Anterior cingulate cortex (tissue), 58 donors: ENCODE results near the gene MTFR2.
A peak's percentile ranks its signal among the peaks of the same experiment; 100 is the strongest.
"Not testable (repeated sequence)": the region's sequence is repeated elsewhere in the genome, so short reads cannot be mapped to it uniquely, and the experiment has no call there.

Source experiments
- DNase-seq, 58 donors: peaks; one replicate each; lab custom pipeline; 2025; lab: John Stamatoyannopoulos, UW

Gene MTFR2

DNA sequence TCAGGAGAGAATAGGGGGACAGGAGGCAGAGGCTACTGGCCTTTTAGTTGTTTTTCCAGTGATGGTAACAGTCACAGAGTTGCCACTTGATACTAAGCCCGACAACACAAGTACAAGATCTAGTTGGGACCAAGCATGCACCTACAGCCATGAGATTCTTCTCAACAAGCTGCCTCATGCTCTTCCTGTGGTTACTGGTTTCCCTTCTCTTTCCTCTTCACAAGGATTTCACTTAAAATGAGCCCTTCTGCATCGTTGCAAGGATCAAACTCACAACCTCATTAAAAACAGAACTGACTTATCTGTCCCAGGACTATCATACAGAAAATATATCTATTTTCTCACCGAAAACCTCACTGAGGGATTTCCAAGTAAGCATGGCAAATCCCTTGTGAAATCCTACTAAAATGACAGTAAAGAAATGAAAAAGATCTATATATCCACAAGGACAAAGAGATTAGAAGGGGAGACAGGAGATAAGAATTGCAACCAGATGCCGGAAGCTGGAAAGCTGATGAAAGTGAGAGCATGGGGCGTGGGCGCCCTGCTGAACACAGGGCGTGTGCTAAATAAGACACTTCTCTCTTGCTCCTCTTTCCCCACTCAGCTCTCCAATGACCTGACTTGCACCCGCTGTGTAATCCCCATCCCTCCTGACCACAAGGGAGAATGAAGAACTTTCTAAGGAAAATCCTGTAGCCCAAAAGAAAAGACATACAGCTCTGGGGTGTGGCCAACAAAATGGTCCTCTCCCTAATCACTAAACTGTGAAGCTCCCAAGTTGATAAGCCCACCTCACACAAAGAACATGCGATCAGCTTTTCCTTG lies 13.4 kb downstream of the MTFR2 start:
- DNase-seq = no peak

DNA sequence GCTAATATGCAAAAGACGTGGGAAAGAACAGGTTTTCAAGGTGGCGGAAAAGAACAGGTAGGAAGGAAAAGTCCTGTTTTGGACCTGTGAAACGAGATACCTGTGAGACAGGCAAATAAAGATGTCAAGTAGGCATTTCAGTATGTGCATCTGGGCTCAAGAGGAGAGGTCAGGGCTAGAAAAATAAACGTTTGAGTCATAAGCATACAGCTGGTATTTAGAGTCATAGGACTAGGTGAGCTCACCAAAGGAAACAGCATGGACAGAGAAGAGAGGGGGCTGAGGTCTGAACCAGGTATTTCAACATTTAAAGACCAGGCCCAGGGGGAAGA lies 14.9 kb downstream of the MTFR2 start:
- DNase-seq = no peak

DNA sequence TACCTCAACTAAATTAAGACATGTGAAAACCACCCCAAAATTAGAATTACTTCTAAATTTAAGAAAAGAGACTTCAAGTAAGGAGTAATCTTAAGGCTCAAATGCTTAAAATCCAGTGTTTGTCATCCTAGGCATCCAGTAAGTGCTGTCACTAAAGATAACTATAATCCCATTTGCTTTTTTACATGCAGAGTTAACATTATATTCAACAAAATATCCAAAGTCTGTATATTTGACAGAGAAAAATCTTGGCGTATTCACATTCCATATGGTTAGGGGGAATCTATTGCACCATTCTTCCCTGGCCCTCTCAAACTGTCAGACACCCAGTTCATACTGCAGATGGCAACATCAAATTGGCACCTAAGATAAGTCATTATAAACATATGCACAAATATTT lies 17.4 kb downstream of the MTFR2 start:
- no peak for DNase-seq

DNA sequence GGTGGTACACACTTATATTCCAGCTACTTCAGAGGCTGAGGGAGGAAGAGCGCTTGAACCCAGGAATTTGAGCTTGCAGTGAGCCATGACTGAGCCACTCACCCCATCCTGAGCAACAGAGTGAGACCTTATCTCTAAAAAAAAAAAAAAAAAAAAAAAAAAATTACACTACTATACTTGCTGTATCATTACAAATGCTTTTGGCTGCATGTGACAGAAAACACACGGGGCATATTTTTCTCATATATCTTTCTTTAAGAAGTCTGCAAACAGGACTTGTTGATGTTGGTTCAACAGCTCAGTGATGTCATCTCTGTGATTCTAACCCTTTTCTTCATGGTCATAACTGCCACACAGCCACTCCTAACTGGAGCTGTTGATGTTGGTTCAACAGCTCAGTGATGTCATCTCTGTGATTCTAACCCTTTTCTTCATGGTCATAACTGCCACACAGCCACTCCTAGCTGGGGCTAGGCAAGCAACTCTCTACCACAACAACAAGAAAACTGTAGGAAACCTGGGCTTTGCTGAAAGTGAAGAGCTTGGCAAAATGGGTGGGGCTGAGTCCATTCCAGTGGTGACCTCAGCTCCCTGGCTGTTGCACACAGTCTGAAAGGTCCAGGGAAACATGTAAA lies 19.8 kb downstream of the MTFR2 start:
- no peak for DNase-seq

DNA sequence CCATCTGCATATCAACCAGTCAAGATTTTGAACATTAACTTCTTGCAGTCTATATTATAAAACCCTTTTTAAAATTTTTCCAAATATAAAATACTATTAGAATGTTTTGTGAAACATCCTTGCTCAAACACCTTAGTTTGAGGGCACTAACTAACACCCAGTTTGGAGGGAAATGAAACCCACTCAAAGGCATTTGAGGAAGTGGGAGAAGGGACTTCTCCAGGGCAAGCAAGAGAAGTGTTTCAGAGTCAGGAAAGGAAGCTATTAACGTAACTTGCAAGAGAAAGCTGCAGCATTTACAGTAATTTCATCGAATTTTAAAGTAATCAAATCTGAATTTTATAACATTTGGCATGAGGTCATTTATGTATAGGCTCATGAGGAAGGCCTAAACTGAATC lies 21.3 kb downstream of the MTFR2 start:
- DNase-seq = peak in 2 of 58 donors; percentile 2 to 11

DNA sequence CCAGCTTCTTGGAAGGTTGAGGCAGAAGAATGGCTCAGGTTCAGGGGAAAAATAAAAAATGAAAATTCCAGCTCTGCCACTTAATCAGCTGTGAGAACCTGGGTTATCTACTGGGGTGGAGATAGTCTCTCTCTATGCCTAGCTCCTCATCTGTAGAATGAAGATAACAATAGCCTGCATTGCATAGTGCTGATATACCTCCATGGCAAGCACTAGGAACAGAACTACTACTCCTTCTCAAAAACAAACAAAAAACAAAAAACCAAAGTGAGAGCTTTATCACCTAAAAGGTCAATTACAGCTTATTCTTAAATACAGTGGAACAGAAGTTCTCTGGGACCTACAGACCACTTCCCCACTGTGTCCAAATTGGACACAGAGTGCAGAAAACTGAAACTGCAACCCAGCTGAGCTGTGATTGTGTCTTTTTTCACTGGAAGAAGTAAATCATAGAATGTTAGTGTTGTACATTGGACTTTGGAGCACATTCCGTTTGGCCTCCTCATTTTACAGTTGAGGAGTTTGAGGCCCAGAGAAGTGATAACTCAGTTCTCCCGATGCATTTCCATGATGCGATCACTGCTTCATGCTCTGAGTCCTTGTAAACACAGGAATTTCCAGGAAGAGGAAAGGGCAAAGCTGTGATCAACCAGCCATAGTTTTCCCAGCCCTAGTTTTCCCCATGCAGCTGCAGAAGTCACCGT lies 23.3 kb downstream of the MTFR2 start:
- DNase-seq = no peak

DNA sequence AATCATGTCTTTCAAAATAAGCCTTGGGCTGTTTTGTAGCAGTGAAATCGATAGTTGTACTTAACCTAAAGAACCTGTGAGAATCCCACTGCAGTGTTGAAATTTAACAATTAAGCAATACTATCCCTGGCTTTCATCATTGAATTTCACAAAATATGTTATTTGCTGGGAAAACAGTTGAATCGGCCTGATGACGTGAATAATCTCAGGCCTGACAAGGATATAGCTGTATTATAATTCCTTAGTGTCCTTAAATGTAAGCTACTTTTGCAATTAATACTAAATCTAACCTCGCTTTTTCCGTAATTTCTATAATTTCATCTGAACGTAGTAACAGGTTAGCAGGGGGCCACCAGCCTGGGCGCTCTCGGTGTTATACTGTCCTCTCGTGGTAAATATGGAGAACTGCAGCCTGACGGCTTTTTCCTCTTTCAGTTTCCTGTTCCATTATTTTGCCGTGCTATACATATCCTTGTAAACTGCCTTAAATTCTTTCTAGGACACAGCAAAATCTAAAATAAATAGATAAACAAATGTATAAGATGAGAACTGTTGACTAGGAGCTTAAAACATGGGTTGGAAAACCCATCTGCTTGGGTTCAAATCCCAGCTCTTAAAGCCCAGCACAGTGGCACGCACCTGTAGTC lies 24.0 kb downstream of the MTFR2 start:
- peak in 36 of 58 donors; percentile 1 to 53 (median 8) for DNase-seq

DNA sequence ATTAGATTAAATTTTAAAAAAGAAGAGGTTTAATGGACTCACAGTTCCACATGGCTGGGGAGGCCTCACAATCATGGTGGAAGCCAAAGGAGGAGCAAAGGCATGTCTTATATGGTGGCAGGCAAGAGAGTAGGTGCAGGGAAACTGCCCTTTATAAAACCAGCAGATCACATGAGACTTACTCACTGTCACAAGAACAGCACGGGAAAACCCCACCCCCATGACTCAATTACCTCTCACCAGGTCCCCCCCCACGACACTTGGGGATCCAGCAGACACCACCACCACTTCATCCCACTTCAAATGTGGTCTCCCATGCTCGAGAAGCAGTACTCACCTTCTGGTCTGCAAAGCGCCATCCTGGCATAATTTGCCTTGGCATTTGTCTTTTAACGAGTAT lies 24.6 kb downstream of the MTFR2 start:
- DNase-seq = no peak

DNA sequence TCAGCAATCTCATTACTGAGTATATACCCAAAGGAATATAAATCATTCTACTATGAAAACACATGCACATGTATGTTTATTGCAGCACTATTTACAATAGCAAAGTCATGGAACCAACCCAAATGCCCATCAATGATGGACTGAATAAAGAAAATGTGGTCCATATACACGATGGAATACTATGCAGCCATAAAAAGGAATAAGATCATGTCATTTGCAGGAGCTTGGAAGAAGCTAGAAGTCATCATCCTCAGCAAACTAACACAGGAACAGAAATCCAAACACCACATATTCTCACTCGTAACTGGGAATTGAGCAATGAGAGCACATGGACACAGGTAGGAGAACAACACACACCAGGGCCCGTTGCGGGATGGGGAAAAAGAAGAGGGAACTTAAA lies 25.1 kb downstream of the MTFR2 start:
- DNase-seq = not testable (repeated sequence)

DNA sequence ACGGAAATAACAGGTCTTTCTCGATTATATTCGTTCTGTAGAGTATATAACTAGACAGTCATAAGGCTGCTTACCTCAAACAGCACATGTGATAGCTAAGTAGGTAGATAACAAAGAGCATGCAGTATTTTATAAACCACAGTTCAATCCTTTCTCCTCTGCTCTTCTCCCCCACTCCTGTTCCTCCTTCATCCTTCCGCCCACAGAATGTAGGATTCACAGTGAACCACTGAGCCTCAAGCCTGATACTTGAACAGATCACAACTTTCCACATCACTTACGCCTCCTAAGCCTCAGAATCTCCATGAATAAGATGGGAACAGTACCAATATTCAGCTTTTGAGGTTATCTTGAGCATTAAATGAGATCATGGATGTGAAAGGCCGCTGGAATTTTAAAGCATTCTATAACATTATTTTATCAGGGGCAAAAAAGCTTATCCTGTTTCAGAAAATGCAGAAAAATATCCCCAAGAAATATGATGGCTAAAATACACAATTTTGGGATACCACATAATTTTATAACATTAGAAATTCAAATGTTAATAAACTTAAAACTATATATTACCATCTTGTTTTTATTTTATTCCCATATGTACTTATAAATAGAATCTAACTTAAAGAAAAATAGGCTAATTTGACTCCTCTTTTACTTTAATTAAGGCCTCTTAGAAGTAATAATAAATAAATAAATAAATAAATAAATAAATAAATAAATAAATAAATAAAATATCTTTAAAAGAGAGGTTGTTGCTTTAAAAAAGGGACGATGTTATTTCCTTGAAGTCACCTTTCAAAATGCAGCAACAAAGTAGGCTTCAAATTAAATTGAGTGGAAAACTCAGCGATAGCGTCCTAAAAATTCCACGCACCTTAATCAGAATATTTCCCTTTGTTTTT lies 33.4 kb downstream of the MTFR2 start:
- DNase-seq = no peak

DNA sequence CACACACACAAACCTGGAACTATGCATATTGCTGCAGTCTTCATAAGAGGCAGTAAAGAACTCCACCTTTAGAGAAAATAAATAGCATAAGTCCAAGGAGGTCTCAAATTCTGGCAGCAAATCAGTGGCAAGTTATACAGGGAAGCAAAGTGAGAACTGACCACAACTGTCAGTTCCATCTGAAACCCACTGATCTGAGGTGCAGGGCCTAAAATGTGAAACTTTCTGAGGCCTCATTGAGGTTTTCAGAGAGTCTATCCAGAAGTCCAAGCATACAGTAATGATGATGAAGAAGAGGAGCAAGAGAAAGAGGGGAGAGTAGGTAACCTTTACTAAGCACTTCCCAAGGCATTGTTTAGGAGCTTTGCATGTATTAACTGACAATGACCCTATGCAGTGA lies 36.3 kb downstream of the MTFR2 start:
- DNase-seq = no peak

DNA sequence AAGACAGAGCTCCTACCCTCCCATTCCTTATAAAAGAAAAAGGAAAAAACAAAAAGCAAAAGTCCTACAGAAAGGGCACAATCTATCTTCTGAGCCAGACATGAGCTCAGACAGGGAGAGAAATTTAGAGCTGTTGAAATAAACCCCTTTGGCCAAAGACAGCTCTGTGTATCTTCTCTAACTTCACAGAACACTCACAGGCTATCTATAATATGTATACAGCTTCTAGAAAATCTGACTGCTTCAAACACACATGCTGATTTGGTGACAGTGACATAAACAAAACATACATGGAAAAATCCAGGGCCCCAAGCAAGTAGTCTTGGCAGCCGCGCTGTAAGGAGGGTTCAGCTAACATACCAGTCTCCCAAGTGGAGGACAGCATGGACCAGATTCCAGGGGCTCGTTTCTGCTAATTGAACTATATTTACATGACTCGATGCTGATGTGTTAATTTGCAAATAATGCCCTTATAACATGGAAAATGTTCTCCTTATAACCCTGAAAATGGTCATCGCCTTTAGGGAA lies 37.0 kb downstream of the MTFR2 start:
- DNase-seq = no peak

DNA sequence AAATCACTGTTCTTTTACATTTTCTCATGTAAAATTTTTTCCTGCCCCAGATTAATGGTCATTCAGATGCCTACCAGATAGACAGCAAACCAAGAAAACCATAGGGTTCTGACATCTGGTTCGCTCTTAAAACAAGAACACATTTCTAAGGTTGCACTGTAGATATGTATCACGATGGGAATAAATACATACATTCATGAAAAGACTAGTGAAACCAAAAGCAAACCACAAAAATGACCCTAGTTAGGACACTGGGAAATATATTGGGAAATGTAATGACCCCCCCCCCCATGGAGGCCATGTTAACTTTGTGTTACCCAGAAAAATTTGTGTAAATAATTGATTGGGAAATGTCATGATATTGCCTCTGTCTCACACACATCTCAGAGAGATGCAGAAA lies 37.5 kb downstream of the MTFR2 start:
- no peak for DNase-seq

DNA sequence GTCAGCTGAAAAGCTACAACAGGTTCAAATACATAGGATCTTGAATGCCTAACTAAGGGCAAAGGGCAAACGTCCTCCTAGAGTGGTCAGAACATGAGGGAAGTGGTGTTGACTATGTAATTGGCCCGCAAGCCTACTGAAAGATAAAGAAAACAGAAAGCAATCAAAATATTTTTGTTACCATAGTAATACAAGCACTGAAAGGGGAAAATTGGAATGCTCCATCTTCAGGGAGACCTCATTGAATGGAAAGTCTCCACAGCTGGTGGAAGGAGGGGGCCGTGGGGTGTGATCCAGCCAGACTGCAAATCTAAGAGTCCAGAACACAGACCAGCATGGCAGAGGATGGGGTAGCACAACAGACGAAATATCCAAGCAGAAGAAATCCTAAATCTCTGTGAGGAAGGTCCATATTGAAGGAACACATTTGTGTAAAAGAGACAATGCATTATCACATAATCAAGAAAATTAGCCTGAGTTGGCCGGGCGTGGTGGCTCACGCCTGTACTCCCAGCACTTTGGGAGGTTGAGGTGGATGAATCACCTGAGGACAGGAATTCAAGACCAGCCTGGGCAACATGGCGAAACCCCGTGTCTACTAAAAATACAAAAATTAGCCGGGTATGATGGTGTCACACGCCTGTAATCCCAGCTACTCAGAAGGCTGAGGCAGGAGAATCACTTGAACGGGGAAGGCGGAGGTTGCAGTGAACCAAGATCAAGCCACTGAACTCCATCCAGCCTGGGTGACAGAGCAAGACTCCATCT lies 39.5 kb downstream of the MTFR2 start:
- DNase-seq = no peak

DNA sequence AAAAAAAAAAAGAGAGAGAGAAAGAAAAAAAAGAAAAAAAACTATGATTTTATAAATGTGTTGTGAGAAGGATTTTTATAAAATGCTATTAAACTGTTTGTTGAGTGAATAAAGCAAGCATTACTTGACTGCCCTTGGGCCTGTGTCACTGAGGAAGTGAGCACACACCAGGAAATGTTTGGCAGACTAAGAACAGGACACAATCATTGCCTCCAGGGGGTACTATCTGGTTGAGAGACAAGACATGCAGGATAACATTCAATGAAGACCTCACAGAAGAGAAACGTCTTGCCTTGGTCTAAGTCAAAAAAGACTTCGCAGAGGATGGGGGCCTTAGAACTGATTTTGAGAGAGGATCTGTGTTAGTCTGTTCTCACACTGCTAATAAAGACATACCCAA lies 40.6 kb downstream of the MTFR2 start:
- no peak for DNase-seq

DNA sequence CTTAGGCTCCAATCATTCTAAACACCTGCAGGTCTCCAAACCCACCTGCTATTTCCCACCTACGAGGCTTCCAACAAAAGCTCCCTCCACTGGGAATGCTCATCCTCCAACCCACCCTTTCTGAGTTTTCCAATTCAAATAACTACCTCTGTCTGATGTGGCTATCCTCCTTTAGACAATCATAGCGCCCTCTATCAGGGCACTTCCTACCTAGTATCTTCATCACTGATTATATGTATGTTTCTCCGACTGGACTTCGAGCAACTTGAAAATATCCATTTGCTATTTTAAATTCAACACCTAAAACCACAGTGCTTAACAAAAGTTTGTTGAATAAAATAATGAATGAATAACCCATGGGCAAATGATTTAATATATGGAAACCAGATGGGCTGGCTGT lies 41.3 kb downstream of the MTFR2 start:
- DNase-seq = no peak

DNA sequence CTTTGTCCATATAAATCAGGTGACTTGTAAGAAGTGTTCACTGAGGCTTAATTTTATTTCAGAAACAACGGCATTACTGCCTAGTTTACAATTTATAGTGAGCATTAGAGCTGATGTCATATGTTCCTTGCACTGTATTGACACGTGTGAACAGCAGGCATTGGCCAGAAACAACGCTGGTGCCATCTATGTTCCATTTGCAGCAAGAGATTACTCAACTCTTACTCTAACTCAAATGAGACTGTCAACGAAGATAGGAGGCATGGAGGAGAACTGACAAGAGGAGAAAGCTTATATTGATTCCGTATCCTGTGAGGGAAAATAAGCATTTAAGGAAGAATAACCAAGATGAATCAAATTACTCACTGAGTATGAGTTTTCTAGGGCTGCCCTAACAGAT lies 48.4 kb downstream of the MTFR2 start:
- no peak for DNase-seq

DNA sequence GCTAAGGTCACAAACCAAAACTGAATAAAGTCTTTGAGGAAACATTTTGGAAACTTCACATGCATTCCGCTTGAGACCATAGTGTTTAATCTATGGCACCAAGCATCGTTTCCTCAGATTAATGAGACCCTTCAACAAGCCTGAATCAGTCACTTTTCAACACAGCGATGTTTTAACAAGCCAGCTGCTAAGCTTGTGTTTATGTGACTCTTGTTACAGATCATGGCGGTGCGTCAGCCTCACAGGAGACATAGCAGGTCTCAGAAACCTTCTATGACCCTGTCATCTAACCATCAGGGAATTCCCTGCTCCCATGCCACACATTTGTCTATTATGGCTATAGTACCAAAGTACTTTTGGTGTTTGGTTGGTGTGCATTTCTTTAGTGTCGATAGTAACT lies 57.2 kb downstream of the MTFR2 start:
- no peak for DNase-seq

DNA sequence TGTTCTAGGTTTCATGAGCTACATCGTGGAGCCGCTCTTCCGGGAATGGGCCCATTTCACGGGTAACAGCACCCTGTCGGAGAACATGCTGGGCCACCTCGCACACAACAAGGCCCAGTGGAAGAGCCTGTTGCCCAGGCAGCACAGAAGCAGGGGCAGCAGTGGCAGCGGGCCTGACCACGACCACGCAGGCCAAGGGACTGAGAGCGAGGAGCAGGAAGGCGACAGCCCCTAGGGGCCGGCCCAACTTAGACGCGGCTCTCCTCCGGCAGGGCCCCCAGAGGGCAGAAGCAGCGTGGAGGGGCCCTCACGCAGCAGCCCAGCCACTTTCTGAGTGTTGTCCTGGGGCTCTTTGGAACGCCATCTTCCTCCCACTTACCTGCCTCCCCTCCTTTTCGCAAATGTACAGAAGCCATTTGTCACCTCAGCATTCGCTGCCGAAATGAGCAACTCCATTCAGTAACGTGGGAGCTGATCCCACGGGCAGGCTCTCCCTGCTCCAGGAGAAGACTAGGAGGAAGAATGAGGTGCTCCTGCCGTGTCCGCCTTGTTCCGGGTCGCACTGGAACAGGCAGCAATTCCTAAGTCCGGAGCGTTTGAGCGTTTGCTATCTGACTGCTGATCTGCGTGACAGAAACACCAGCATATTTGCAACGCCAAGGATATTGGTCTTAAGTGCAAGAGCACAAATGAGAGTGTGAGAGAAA lies 58.4 kb downstream of the MTFR2 start:
- no peak for DNase-seq
